Neuronal stem cell (in vitro differentiated cells): ENCODE measurements around the gene FGFRL1.

ENCODE experiments used
- DNase-seq: peaks from one replicate; pipeline ENCODE4 v3.0.0-alpha.2; 2013; ENCODE audit warnings: low spot score
- H2AFZ ChIP-seq: one replicate; pipeline ENCODE4 v1.6.1; 2013; ENCODE audit warnings: mild to moderate bottlenecking, low read length, inconsistent platforms
- H2AK5ac ChIP-seq: 2 replicates; pipeline ENCODE4 v1.6.1; 2013; ENCODE audit warnings: low read depth, mild to moderate bottlenecking, inconsistent platforms, low read length, moderate library complexity, mixed read lengths
- H2BK120ac ChIP-seq: 2 replicates; pipeline ENCODE4 v1.6.1; 2013; ENCODE audit warnings: low read depth, mild to moderate bottlenecking, inconsistent platforms, low read length, moderate library complexity, mixed read lengths
- H2BK12ac ChIP-seq: one replicate; pipeline ENCODE4 v1.6.1; 2013; ENCODE audit warnings: low read length, inconsistent platforms
- H2BK15ac ChIP-seq: 2 replicates; pipeline ENCODE4 v1.6.1; 2013; ENCODE audit warnings: mild to moderate bottlenecking, low read length, inconsistent platforms, mixed read lengths
- H2BK5ac ChIP-seq: one replicate; pipeline ENCODE4 v1.6.1; 2013; ENCODE audit warnings: inconsistent platforms, mild to moderate bottlenecking, low read length, moderate library complexity
- H3K14ac ChIP-seq: one replicate; pipeline ENCODE4 v1.6.1; 2013; ENCODE audit warnings: low read length, inconsistent platforms
- H3K18ac ChIP-seq: 2 replicates; pipeline ENCODE4 v1.6.1; 2013; ENCODE audit warnings: low read length, inconsistent platforms
- H3K23ac ChIP-seq: 2 replicates; pipeline ENCODE4 v1.6.1; 2013; ENCODE audit warnings: low read depth, mild to moderate bottlenecking, mixed read lengths, low read length, inconsistent platforms; ENCODE audit not compliant: poor library complexity
- H3K27ac ChIP-seq: replicated peaks from 3 replicates; pipeline ENCODE4 v1.5.1; 2013; ENCODE audit warnings: low read length, inconsistent platforms
- H3K27me3 ChIP-seq, 3 experiments: 2 replicates each; pipeline ENCODE4 v1.6.1; 2013; ENCODE audit warnings: low read length in 3 of 3, mild to moderate bottlenecking in 2 of 3, inconsistent platforms in 1 of 3, low read depth in 1 of 3, mixed read lengths in 1 of 3, moderate library complexity in 1 of 3; ENCODE audit not compliant: control insufficient read depth in 3 of 3, insufficient read depth in 3 of 3
- H3K36me3 ChIP-seq, 2 donors: replicated peaks in 1 of 2; 2 replicates each; pipeline ENCODE4 v1.6.1; 2013; ENCODE audit warnings: low read length in 2 of 2; ENCODE audit not compliant: control insufficient read depth in 2 of 2, insufficient read depth in 2 of 2
- H3K4ac ChIP-seq: 2 replicates; pipeline ENCODE4 v1.6.1; 2013; ENCODE audit warnings: inconsistent platforms, mild to moderate bottlenecking, low read length, moderate library complexity
- H3K4me1 ChIP-seq, 2 donors: 1 replicate in 1 of 2; 2 replicates in 1 of 2; pipeline ENCODE4 v1.6.1; 2013; ENCODE audit warnings: low read length in 2 of 2, low read depth in 1 of 2; ENCODE audit not compliant: control insufficient read depth in 2 of 2, insufficient read depth in 1 of 2
- H3K4me2 ChIP-seq: one replicate; pipeline ENCODE4 v1.6.1; 2013; ENCODE audit warnings: mild to moderate bottlenecking, low read length, inconsistent platforms; ENCODE audit not compliant: insufficient read depth, poor library complexity, severe bottlenecking
- H3K4me3 ChIP-seq, 2 donors: 2 replicates each; pipeline ENCODE4 v1.5.1; 2013; ENCODE audit warnings: low read length in 2 of 2, mild to moderate bottlenecking in 2 of 2, inconsistent platforms in 1 of 2, moderate library complexity in 1 of 2
- H3K79me1 ChIP-seq: one replicate; pipeline ENCODE4 v1.6.1; 2013; ENCODE audit warnings: low read depth, mild to moderate bottlenecking, inconsistent platforms, low read length, moderate library complexity
- H3K9ac ChIP-seq: one replicate; pipeline ENCODE4 v1.6.1; 2013; ENCODE audit warnings: mild to moderate bottlenecking, low read depth, low read length, inconsistent platforms; ENCODE audit not compliant: poor library complexity
- H3K9me3 ChIP-seq, 2 donors: replicated peaks in 1 of 2; 2 replicates each; pipeline versions ENCODE3 to v1.6.1; 2013; ENCODE audit warnings: low read length in 2 of 2, mild to moderate bottlenecking in 2 of 2, inconsistent platforms in 1 of 2, low read depth in 1 of 2, mixed read lengths in 1 of 2, moderate library complexity in 1 of 2; ENCODE audit not compliant: control insufficient read depth in 2 of 2, insufficient read depth in 1 of 2
- H4K8ac ChIP-seq: one replicate; pipeline ENCODE4 v1.6.1; 2013; ENCODE audit warnings: low read depth, mild to moderate bottlenecking, inconsistent platforms, low read length, moderate library complexity
- H4K91ac ChIP-seq: one replicate; pipeline ENCODE4 v1.6.1; 2013; ENCODE audit warnings: low read length, low read depth, mild to moderate bottlenecking, inconsistent platforms; ENCODE audit not compliant: poor library complexity
- WGBS, 2 donors: extraction: QIAGEN DNeasy Blood & Tissue Kit; methylation state at CpG; one replicate each; pipeline ENCODE4 v1.1.7; 2013; ENCODE audit warnings: missing lambda C conversion rate in 2 of 2, mixed read lengths in 1 of 2; ENCODE audit not compliant: insufficient read length in 2 of 2, insufficient replicate concordance in 1 of 2; ENCODE audit errors: extremely low coverage in 2 of 2; 5-methylcytosine and 5-hydroxymethylcytosine counted together

Gene FGFRL1

GRCh38 chr4:1047106-1047975, 35.9 kb downstream of the FGFRL1 start:
- peaks cover 0 to 16% (median 3%) of the 10 kb centered on the region in 3 experiments for H3K27me3 ChIP-seq
- H3K4ac ChIP-seq, result peak overlapping the region; percentile 80
- H2BK120ac ChIP-seq, result peak overlapping the region; percentile 75
- H3K18ac ChIP-seq, result peak overlapping the region; percentile 91
- H4K8ac ChIP-seq, result no peak overlapping the region
- peak overlapping the region; percentile 32 for H3K9ac ChIP-seq
- peak overlapping the region; percentile 52 for H3K27ac ChIP-seq
- H2AK5ac ChIP-seq, result peak overlapping the region; percentile 98
- H3K14ac ChIP-seq, result peak overlapping the region; percentile 8
- peak overlapping the region; percentile 99 for H2BK15ac ChIP-seq
- peak overlapping the region; percentile 91 for H2BK5ac ChIP-seq
- H3K79me1 ChIP-seq, result peaks cover 2% of the 10 kb centered on the region
- peaks cover 17 to 34% of the 10 kb centered on the region in 2 donors for H3K4me1 ChIP-seq
- WGBS, 2 donors, result no CpG with 5 or more reads among the region's 41 CpGs
- no peak for DNase-seq
- peak overlapping the region in 1 of 2 donors; percentile 32 for H3K4me3 ChIP-seq
- H2BK12ac ChIP-seq, result peak overlapping the region; percentile 66
- H3K9me3 ChIP-seq, result peaks cover 4 to 5% of the 10 kb centered on the region in 2 donors
- peak overlapping the region; percentile 98 for H4K91ac ChIP-seq
- H3K23ac ChIP-seq, result peak overlapping the region; percentile 49
- H3K4me2 ChIP-seq, result no peak overlapping the region
- no peaks in the 10 kb centered on the region for H3K36me3 ChIP-seq
- no peak overlapping the region for H2AFZ ChIP-seq

DNA sequence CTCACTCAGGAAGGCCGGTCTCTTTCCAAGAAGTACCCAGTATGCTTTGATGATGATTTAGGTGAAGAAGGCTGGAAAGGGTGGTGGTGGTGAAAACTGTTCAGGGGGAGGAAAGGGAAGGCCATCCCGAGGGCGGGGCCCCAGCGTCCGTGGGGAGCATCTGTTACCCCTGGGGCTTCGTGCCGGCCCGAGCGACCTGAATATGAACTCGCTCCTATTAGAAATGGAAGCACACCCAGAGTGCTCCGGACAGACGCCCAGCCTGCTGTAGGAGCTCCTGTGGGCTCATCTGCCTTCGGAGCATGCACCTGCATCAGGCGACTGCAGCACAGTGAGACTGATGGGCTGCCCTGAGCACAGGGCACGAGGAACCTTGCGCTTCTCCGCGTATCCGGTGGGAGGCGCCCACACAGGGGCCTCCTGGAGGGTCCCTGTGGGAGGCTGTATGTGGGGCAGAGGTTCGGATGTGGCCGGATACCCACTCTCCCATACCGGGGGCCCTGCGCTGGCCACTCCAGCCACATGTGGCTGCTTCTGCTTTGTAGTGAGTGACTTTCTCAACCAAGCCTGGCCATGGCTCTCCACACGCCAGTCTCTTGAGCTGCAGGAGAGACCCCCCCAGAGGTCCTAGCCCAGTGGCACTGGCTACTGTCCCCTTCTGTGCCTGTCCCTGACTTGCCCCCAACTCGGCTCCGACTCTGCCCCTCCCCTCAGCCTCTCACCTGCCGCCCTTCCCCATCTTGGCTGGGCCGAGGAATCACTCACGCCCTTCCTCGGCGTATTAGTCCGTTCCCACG, 36.7 kb downstream of the FGFRL1 start:
- no peak overlapping the region for H3K27ac ChIP-seq
- H2AFZ ChIP-seq, result no peak overlapping the region
- H2BK120ac ChIP-seq, result no peak overlapping the region
- WGBS, 2 donors, result no CpG with 5 or more reads among the region's 34 CpGs
- H3K14ac ChIP-seq, result no peak overlapping the region
- no peak overlapping the region for H4K8ac ChIP-seq
- no peak overlapping the region for H3K4me2 ChIP-seq
- H4K91ac ChIP-seq, result peak overlapping the region; percentile 14
- DNase-seq, result no peak
- peak overlapping the region; percentile 98 for H2AK5ac ChIP-seq
- H3K4ac ChIP-seq, result no peak overlapping the region
- peaks cover 0 to 24% (median 6%) of the 10 kb centered on the region in 3 experiments for H3K27me3 ChIP-seq
- peaks cover 4 to 5% of the 10 kb centered on the region in 2 donors for H3K9me3 ChIP-seq
- no peaks in the 10 kb centered on the region for H3K79me1 ChIP-seq
- H2BK15ac ChIP-seq, result peak overlapping the region; percentile 99
- peak overlapping the region; percentile 29 for H3K23ac ChIP-seq
- peaks cover 14 to 29% of the 10 kb centered on the region in 2 donors for H3K4me1 ChIP-seq
- peak overlapping the region; percentile 85 for H2BK12ac ChIP-seq
- H3K9ac ChIP-seq, result peak overlapping the region; percentile 30
- H3K18ac ChIP-seq, result peak overlapping the region; percentile 54
- H3K4me3 ChIP-seq, result no peak overlapping the region
- H2BK5ac ChIP-seq, result peak overlapping the region; percentile 91
- no peaks in the 10 kb centered on the region for H3K36me3 ChIP-seq

- H4K8ac ChIP-seq, result peak overlapping the region; percentile 66
- no peak overlapping the region for H3K4me2 ChIP-seq
- H3K23ac ChIP-seq, result peak overlapping the region; percentile 70
- H2AFZ ChIP-seq, result no peak overlapping the region
- peak overlapping the region; percentile 73 for H2BK15ac ChIP-seq
- peak overlapping the region; percentile 48 for H3K18ac ChIP-seq
- H3K14ac ChIP-seq, result peak overlapping the region; percentile 66
- peaks cover 4 to 5% of the 10 kb centered on the region in 2 donors for H3K9me3 ChIP-seq
- H3K4ac ChIP-seq, result no peak overlapping the region
- peaks cover 6 to 23% of the 10 kb centered on the region in 2 donors for H3K4me1 ChIP-seq
- WGBS, 2 donors, result no CpG with 5 or more reads among the region's 16 CpGs
- H3K9ac ChIP-seq, result peak overlapping the region; percentile 50
- H3K27ac ChIP-seq, result no peak overlapping the region
- no peak for DNase-seq
- H2BK5ac ChIP-seq, result peak overlapping the region; percentile 11
- H2BK120ac ChIP-seq, result no peak overlapping the region
- peak overlapping the region; percentile 85 for H2BK12ac ChIP-seq
- peak overlapping the region; percentile 98 for H2AK5ac ChIP-seq
- H3K36me3 ChIP-seq, result no peaks in the 10 kb centered on the region
- peak overlapping the region; percentile 14 for H4K91ac ChIP-seq
- peaks cover 0 to 32% (median 10%) of the 10 kb centered on the region in 3 experiments for H3K27me3 ChIP-seq
- no peak overlapping the region for H3K4me3 ChIP-seq
- H3K79me1 ChIP-seq, result no peaks in the 10 kb centered on the region
These were observed 37.6 kb downstream of the FGFRL1 start for GRCh38 chr4:1048773-1049590.
